Heart left ventricle (tissue), 16 donors: ENCODE data around the gene DPYSL4. TPM values are rescaled to one million over a fixed set of nuclear protein-coding genes. Genes with fewer than 3 reads are reported as not detected.

ENCODE experiments used
- ATAC-seq, 4 donors: fragments of 200-7000 bp; cut with Tn5 transposase; one replicate each; pipeline ENCODE4 v1.9.1; 2020 to 2022; ENCODE audit warnings: moderate library complexity in 4 of 4, mild to moderate bottlenecking in 3 of 4, moderate number of reproducible peaks in 1 of 4
- DNase-seq, 5 donors: peaks; one replicate each; pipeline ENCODE4 v3.0.0-alpha.2; 2020
- H3K27ac ChIP-seq, 12 donors: fragments of 200-600 bp; sonication (generic) in 4 of 12; one replicate each; pipeline versions ENCODE4 v1.5.0 to v1.8.0; 2016 to 2022; ENCODE audit warnings: mild to moderate bottlenecking in 2 of 12
- H3K27me3 ChIP-seq, 9 donors: fragments of 200-600 bp; sonication (generic) in 2 of 9; one replicate each; pipeline versions ENCODE4 v1.5.1 to v1.8.0; 2016 to 2022; ENCODE audit warnings: mild to moderate bottlenecking in 3 of 9
- H3K36me3 ChIP-seq, 9 donors: fragments of 200-600 bp; sonication (generic) in 2 of 9; one replicate each; pipeline versions ENCODE4 v1.5.0 to v1.8.0; 2018 to 2022; ENCODE audit warnings: mild to moderate bottlenecking in 2 of 9
- H3K4me1 ChIP-seq, 12 donors: fragments of 200-600 bp; sonication (generic) in 4 of 12; one replicate each; pipeline versions ENCODE4 v1.5.0 to v1.8.0; 2016 to 2022; ENCODE audit warnings: mild to moderate bottlenecking in 3 of 12
- H3K4me3 ChIP-seq, 12 donors: fragments of 200-600 bp; sonication (generic) in 4 of 12; one replicate each; pipeline versions ENCODE4 v1.5.0 to v1.8.0; 2017 to 2022; ENCODE audit warnings: mild to moderate bottlenecking in 9 of 12, moderate library complexity in 4 of 12
- H3K9me3 ChIP-seq, 12 donors: fragments of 200-600 bp; sonication (generic) in 4 of 12; one replicate each; pipeline versions ENCODE4 v1.5.0 to v1.8.0; 2016 to 2022; ENCODE audit warnings: mild to moderate bottlenecking in 1 of 12
- CTCF ChIP-seq, 12 donors: fragments of 200-600 bp; sonication (generic) in 4 of 12; IDR thresholded peaks; one replicate each; pipeline versions ENCODE4 v1.5.0 to v1.8.0; 2018 to 2022; ENCODE audit warnings: antibody characterized with exemption in 12 of 12, mild to moderate bottlenecking in 5 of 12
- POLR2A ChIP-seq, 2 donors: fragments of 450-650 bp; IDR thresholded peaks; one replicate each; pipeline ENCODE4 v1.6.1; 2017; ENCODE audit warnings: antibody characterized with exemption in 2 of 2, mild to moderate bottlenecking in 2 of 2, moderate library complexity in 2 of 2
- WGBS, 4 donors: extraction: QIAGEN DNeasy Blood & Tissue Kit in 2 of 4; methylation state at CpG; one replicate each; pipeline versions ENCODE4 v1.1.5 to v1.1.7; 2013 to 2018; 5-methylcytosine and 5-hydroxymethylcytosine counted together
- intact Hi-C, 10 donors: fragments of 100-400 bp; cut with DNase I; formaldehyde crosslinking; loops; one replicate each; pipeline versions ENCODE4 v1.11.1 to v1.14.2; 2022
- polyA plus RNA-seq, 2 donors: library from polyadenylated mRNA; stranded (reverse); fragments of 200-250 nt; gene quantifications; one replicate each; pipeline ENCODE4 v1.2.3, GENCODE V29; 2013
- total RNA-seq, 9 donors: library from RNA; depleted of rRNA in 2 of 9; stranded (reverse); fragments of >200 nt in 2 of 9; fragmentation: NEBNext Ultra II Directional in 3 of 9; extraction: Animal tissue kit (Norgen Biotek cat#: 25700) in 3 of 9; gene quantifications; one replicate each; pipeline versions ENCODE4 v1.1.0 to v1.2.4, GENCODE V29; 2016 to 2023
- donor health status: ischemic (EF 13 %, LVEDD 7.1; RV severe dilation, severe dysfunction).
- donor health status: healthy with polysubstance abuse.
- donor health status: DM: no; HTN: yes; CAD: no.
- donor health status: DM: no; HTN: no; CAD: no.
- donor health status: ischemic (EF 25% LVEDD 6.9; RV normal size, moderate dysfunction).
- donor health status: ischemic (EF 25% LVEDD 5.7; RV mildly dilated, moderate dysfunction).
- donor health status: healthy.
- donor health status: DM: yes; HTN: yes; CAD: no.
- donor health status: ischemic (EF 35%, LVEDD 5.7; RV mildly dilated, moderate dysfunction).
- donor health status: nonischemic (EF 11% LVEDD 7.7; RV severe dilation, severe dysfunction).
- donor health status: DM: yes; HTN: yes; CAD: no.
- donor health status: PGD.
- donor health status: ischemic (EF 29% LVEDD 5.4; RV normal size, mild dysfunction).
- donor health status: nonischemic (EF 23%, LVEDD 6.1; RV moderate dilation, normal function).

The DPYSL4 gene
- total and polyA plus RNA-seq, 11 donors: 4.0 to 127 (median 33.1) TPM

GRCh38 chr10:132152896-132153580 is 33.7 kb upstream of the DPYSL4 start:
- no peaks in the 10 kb centered on the region for H3K27me3 ChIP-seq
- H3K27ac ChIP-seq: no peak overlapping the region
- 77 to 85% (median 83%) methylated on average over 8 to 13 of the region's 13 CpGs for WGBS, 4 donors
- intact Hi-C loops: no loop called here
- peaks cover 0 to 4% (median 0%) of the 10 kb centered on the region in 9 donors for H3K36me3 ChIP-seq
- H3K4me3 ChIP-seq: no peak overlapping the region
- TF ChIP-seq CTCF (IDR thresholded peaks at IDR 0.05): no peak
- TF ChIP-seq POLR2A (IDR thresholded peaks at IDR 0.05): no peak
- no peaks in the 10 kb centered on the region for H3K9me3 ChIP-seq
- no peaks in the 10 kb centered on the region for H3K4me1 ChIP-seq
- ATAC-seq: no peak
- peak in 3 of 5 donors; percentile 7 to 41 (median 19) for DNase-seq

- DNase-seq (peak in 2 of 5 donors; percentile 19 to 30), ATAC-seq (no peak)
- TF ChIP-seq POLR2A (IDR thresholded peaks at IDR 0.05): no peak
- no peak for TF ChIP-seq CTCF (IDR thresholded peaks at IDR 0.05)
- Histone ChIP-seq H3K27me3 (no peaks in the 10 kb centered on the region), H3K4me3 (no peak overlapping the region), H3K4me1 (no peaks in the 10 kb centered on the region), H3K27ac (no peak overlapping the region), H3K9me3 (no peaks in the 10 kb centered on the region), H3K36me3 (peaks cover 0 to 4% (median 0%) of the 10 kb centered on the region in 9 donors)
- intact Hi-C loops: no loop called here
- 88 to 91% (median 89%) methylated on average over 18 to 19 of the region's 19 CpGs for WGBS, 4 donors
Observed at GRCh38 chr10:132153616-132154217, 33.0 kb upstream of the DPYSL4 start.

- WGBS, 4 donors: 75 to 85% (median 78%) methylated on average over 7 of the region's 7 CpGs
- Histone ChIP-seq H3K36me3 (peaks cover 0 to 4% (median 0%) of the 10 kb centered on the region in 9 donors), H3K27me3 (no peaks in the 10 kb centered on the region), H3K4me3 (no peak overlapping the region), H3K27ac (no peak overlapping the region), H3K9me3 (no peaks in the 10 kb centered on the region), H3K4me1 (no peaks in the 10 kb centered on the region)
- TF ChIP-seq POLR2A (IDR thresholded peaks at IDR 0.05) (no peak), CTCF (IDR thresholded peaks at IDR 0.05) (no peak)
- DNase-seq: peak in 1 of 5 donors; percentile 8
- ATAC-seq: no peak
- intact Hi-C loops: no loop called here
Observed at GRCh38 chr10:132154440-132154839, 32.3 kb upstream of the DPYSL4 start.

- no peak for TF ChIP-seq CTCF (IDR thresholded peaks at IDR 0.05)
- Histone ChIP-seq H3K27me3 (no peaks in the 10 kb centered on the region), H3K4me3 (no peak overlapping the region), H3K4me1 (no peaks in the 10 kb centered on the region), H3K9me3 (no peaks in the 10 kb centered on the region), H3K27ac (no peak overlapping the region), H3K36me3 (peaks cover 0 to 4% (median 0%) of the 10 kb centered on the region in 9 donors)
- intact Hi-C loops: no loop called here
- 94 to 98% (median 97%) methylated on average over 1 of the region's 1 CpG for WGBS, 4 donors
- ATAC-seq (no peak), DNase-seq (no peak)
Observed at GRCh38 chr10:132154931-132155330, 31.8 kb upstream of the DPYSL4 start.
